Measurements from ENCODE around the gene MARK4. TPM values are rescaled to one million over a fixed set of nuclear protein-coding genes. Genes with fewer than 3 reads are reported as not detected.

MARK4 gene
- total RNA-seq, 4 donors from 2014 or later: 6.4 to 19.6 (median 14.9) TPM

DNA sequence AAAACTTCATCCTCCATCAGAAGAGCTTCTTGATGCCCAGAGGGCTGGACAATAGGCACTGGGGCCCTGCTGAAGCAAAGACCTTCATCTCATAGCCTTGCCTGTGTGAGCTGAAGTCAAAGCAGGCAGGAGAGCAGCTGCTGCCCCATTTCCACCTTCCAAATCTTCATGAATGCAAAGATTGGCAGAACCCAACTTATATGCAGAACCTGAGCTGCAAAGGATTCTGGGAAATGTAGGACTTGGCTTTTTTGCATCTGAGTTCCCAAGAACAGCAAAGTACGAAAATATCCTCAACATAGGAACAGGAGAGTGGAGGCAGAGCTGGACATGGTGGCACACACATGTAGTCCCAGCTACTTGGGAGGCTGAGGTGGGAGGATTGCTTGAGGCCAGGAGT, 40.8 kb downstream of the MARK4 start:
- 100% methylated on average over 1 of the region's 1 CpG for WGBS, 2 donors
- Histone ChIP-seq H3K27me3 (no peaks in the 10 kb centered on the region), H3K9me3 (no peaks in the 10 kb centered on the region), H3K27ac (no peak overlapping the region), H3K4me3 (no peak overlapping the region), H3K4me1 (peaks cover 0 to 13% (median 6%) of the 10 kb centered on the region in 3 donors), H3K36me3 (peaks cover 4 to 89% (median 10%) of the 10 kb centered on the region in 3 donors)
- DNase-seq: no peak
- intact Hi-C loops (cut with DNase I): no loop called here
- TF ChIP-seq POLR2A (IDR thresholded peaks at IDR 0.05): no peak
- TF ChIP-seq, protein P1, sequence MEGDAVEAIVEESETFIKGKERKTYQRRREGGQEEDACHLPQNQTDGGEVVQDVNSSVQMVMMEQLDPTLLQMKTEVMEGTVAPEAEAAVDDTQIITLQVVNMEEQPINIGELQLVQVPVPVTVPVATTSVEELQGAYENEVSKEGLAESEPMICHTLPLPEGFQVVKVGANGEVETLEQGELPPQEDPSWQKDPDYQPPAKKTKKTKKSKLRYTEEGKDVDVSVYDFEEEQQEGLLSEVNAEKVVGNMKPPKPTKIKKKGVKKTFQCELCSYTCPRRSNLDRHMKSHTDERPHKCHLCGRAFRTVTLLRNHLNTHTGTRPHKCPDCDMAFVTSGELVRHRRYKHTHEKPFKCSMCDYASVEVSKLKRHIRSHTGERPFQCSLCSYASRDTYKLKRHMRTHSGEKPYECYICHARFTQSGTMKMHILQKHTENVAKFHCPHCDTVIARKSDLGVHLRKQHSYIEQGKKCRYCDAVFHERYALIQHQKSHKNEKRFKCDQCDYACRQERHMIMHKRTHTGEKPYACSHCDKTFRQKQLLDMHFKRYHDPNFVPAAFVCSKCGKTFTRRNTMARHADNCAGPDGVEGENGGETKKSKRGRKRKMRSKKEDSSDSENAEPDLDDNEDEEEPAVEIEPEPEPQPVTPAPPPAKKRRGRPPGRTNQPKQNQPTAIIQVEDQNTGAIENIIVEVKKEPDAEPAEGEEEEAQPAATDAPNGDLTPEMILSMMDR (IDR thresholded peaks at IDR 0.05): no peak

DNA sequence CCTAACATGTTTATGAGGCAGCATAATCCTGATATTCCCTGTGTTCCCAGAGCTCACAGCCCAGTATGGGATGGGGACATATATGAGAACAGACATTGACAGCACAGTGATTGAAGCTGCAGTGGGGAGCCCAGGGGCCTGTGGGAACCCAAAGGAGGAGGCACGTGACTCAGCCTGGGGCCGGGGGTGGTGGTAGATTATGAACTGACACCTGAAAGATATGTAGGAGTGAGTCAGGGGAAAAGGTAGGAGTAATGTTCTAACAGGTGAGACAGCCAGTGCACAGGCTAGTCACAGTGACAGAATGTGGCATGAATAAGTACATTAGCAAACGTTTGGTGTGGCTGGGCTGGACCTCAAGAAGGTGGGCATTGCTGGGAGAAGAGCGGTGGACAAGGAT, 42.6 kb downstream of the MARK4 start:
- WGBS, 2 donors: 39 to 57% methylated on average over 4 of the region's 4 CpGs
- H3K27me3 ChIP-seq: no peaks in the 10 kb centered on the region
- no peak for DNase-seq
- no peak overlapping the region for H3K4me3 ChIP-seq
- TF ChIP-seq, protein P1 (IDR thresholded peaks at IDR 0.05): no peak
- no peak for TF ChIP-seq POLR2A (IDR thresholded peaks at IDR 0.05)
- intact Hi-C loops (cut with DNase I): no loop called here
- H3K9me3 ChIP-seq: no peaks in the 10 kb centered on the region
- H3K36me3 ChIP-seq: peaks cover 4 to 88% (median 10%) of the 10 kb centered on the region in 3 donors
- no peak overlapping the region for H3K27ac ChIP-seq
- H3K4me1 ChIP-seq: peaks cover 0 to 13% (median 6%) of the 10 kb centered on the region in 3 donors

DNA sequence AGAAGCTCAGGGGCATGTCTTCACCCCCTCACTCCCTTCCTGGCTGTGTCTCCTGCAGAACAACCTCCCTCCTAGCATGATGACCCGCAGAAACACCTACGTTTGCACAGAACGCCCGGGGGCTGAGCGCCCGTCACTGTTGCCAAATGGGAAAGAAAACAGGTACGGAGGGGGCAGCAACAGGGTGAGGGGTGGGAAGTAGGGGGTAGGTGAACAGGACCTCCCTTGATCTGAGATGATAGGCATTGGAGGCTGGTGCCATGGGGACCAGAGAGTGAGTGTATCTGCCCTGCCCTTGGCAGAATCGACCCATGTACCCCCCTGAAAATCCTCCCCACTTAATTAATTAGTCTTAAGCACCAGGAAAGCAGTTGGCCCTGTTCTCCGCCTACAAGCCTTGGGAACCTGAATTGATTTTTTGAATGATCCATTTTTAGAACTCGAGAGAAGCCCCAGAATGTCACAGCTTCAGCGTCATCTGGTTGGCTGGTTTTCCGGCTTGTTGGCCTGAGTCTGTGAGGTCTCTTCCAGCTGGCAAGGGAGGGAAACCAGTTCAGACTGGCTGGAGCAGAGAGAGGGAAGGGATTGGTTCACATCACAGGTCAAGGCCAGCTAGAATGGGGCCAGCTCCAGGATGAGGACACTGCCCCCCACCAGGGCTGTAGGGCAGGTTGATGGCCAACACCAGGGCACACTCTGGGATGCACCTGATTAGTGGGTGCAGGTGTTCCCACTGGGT, 43.4 kb downstream of the MARK4 start:
- intact Hi-C loops (cut with DNase I): no loop called here
- WGBS, 2 donors: 37 to 49% methylated on average over 8 to 11 of the region's 12 CpGs
- Histone ChIP-seq H3K36me3 (peaks cover 4 to 87% (median 10%) of the 10 kb centered on the region in 3 donors), H3K9me3 (no peaks in the 10 kb centered on the region), H3K4me1 (peaks cover 0 to 13% (median 6%) of the 10 kb centered on the region in 3 donors), H3K27ac (no peak overlapping the region), H3K4me3 (no peak overlapping the region), H3K27me3 (no peaks in the 10 kb centered on the region)
- TF ChIP-seq POLR2A (IDR thresholded peaks at IDR 0.05): no peak
- TF ChIP-seq, protein P1 (IDR thresholded peaks at IDR 0.05): no peak
- DNase-seq: no peak

GRCh38 chr19:45295873-45296272, 44.8 kb downstream of the MARK4 start:
- Histone ChIP-seq H3K4me3 (no peak overlapping the region), H3K27me3 (no peaks in the 10 kb centered on the region), H3K27ac (no peak overlapping the region), H3K9me3 (no peaks in the 10 kb centered on the region), H3K36me3 (peaks cover 2 to 83% (median 4%) of the 10 kb centered on the region in 3 donors), H3K4me1 (peaks cover 0 to 21% (median 6%) of the 10 kb centered on the region in 3 donors)
- no peak for TF ChIP-seq POLR2A (IDR thresholded peaks at IDR 0.05)
- no peak for DNase-seq
- intact Hi-C loops (cut with DNase I): no loop called here

GRCh38 chr19:45296355-45296754, 45.3 kb downstream of the MARK4 start:
- no peak for DNase-seq
- Histone ChIP-seq H3K4me3 (no peak overlapping the region), H3K9me3 (no peaks in the 10 kb centered on the region), H3K27ac (no peak overlapping the region), H3K36me3 (peaks cover 0 to 79% (median 4%) of the 10 kb centered on the region in 3 donors), H3K27me3 (no peaks in the 10 kb centered on the region), H3K4me1 (peaks cover 0 to 21% (median 6%) of the 10 kb centered on the region in 3 donors)
- 81 to 94% methylated on average over 3 to 4 of the region's 4 CpGs for WGBS, 2 donors
- TF ChIP-seq, protein P1 (IDR thresholded peaks at IDR 0.05): no peak
- TF ChIP-seq POLR2A (IDR thresholded peaks at IDR 0.05): no peak
- intact Hi-C loops (cut with DNase I): no loop called here

Measured in esophagus squamous epithelium (tissue), 5 donors.